HG03095 (cell line): ENCODE measurements around the gene CNIH1.
"Not testable (repeated sequence)": the region's sequence is repeated elsewhere in the genome, so short reads cannot be mapped to it uniquely, and the experiment has no call there.

Experiments
- ATAC-seq: cut with Tn5 transposase; IDR thresholded peaks from one replicate; pipeline ENCODE4 v1.9.1; 2021; ENCODE audit warnings: moderate library complexity; ENCODE audit not compliant: unreplicated experiment

The CNIH1 gene

GRCh38 chr14:54470701-54471100, 29.5 kb upstream of the CNIH1 start:
- no peak for ATAC-seq

- no peak for ATAC-seq
These were observed 26.1 kb upstream of the CNIH1 start for GRCh38 chr14:54467280-54467679.

GRCh38 chr14:54465654-54466053, 24.5 kb upstream of the CNIH1 start:
- ATAC-seq: no peak

GRCh38 chr14:54462048-54462447, 20.9 kb upstream of the CNIH1 start:
- ATAC-seq: no peak

GRCh38 chr14:54459106-54459505, 17.9 kb upstream of the CNIH1 start:
- no peak for ATAC-seq

GRCh38 chr14:54458536-54458935, 17.4 kb upstream of the CNIH1 start:
- ATAC-seq: not testable (repeated sequence)

- ATAC-seq: no peak
These were observed 16.4 kb upstream of the CNIH1 start for GRCh38 chr14:54457609-54457996.

GRCh38 chr14:54456820-54457608, 15.8 kb upstream of the CNIH1 start:
- ATAC-seq: not testable (repeated sequence)

- ATAC-seq: no peak
These were observed 14.2 kb upstream of the CNIH1 start for GRCh38 chr14:54455363-54455762.

GRCh38 chr14:54453990-54454389, 12.8 kb upstream of the CNIH1 start:
- ATAC-seq: not testable (repeated sequence)

- ATAC-seq: no peak
These were observed 12.1 kb upstream of the CNIH1 start for GRCh38 chr14:54453252-54453651.

GRCh38 chr14:54451961-54452360, 10.8 kb upstream of the CNIH1 start:
- no peak for ATAC-seq

- no peak for ATAC-seq
These were observed 10.0 kb upstream of the CNIH1 start for GRCh38 chr14:54451121-54451601.

- peak; percentile 68 for ATAC-seq
These were observed 9.4 kb upstream of the CNIH1 start for GRCh38 chr14:54450535-54450934.

GRCh38 chr14:54447231-54447692, 6.1 kb upstream of the CNIH1 start:
- ATAC-seq: no peak

- ATAC-seq: no peak
These were observed 5.1 kb upstream of the CNIH1 start for GRCh38 chr14:54446161-54446693.

- ATAC-seq: no peak
These were observed 3.5 kb upstream of the CNIH1 start for GRCh38 chr14:54444681-54445080.

- no peak for ATAC-seq
These were observed 2.8 kb upstream of the CNIH1 start for GRCh38 chr14:54443981-54444380.

- ATAC-seq: not testable (repeated sequence)
These were observed 1.8 kb upstream of the CNIH1 start for GRCh38 chr14:54442961-54443360.

GRCh38 chr14:54440476-54440872, 700 bp downstream of the CNIH1 start:
- no peak for ATAC-seq

GRCh38 chr14:54440037-54440436, 1.1 kb downstream of the CNIH1 start:
- ATAC-seq: no peak

GRCh38 chr14:54438703-54439102, 2.5 kb downstream of the CNIH1 start:
- no peak for ATAC-seq
